ENCODE results near the gene SCMH1.
"Not testable (repeated sequence)": the region's sequence is repeated elsewhere in the genome, so short reads cannot be mapped to it uniquely, and the experiment has no call there.

Gene SCMH1

GRCh38 chr1:41255978-41256377 is 13.9 kb upstream of the SCMH1 start:
- no peak for DNase-seq (ENCODE audit: low read depth)
- no peak overlapping the region for H3K4me3 ChIP-seq (ENCODE audit: low read length)
- TF ChIP-seq CTCF (conservative IDR thresholded peaks at IDR 0.05; ENCODE audit: low read length), result no peak

- DNase-seq (ENCODE audit: low read depth); H3K4me3 ChIP-seq (ENCODE audit: low read length): not testable (repeated sequence)
Observed at GRCh38 chr1:41251120-41251519, 9.0 kb upstream of the SCMH1 start.

- H3K4me3 ChIP-seq (ENCODE audit: low read length), result no peak overlapping the region
- no peak for TF ChIP-seq CTCF (conservative IDR thresholded peaks at IDR 0.05; ENCODE audit: low read length)
- no peak for DNase-seq (ENCODE audit: low read depth)
Observed at GRCh38 chr1:41249319-41249718, 7.2 kb upstream of the SCMH1 start.

GRCh38 chr1:41246568-41246967 is 4.5 kb upstream of the SCMH1 start:
- no peak for DNase-seq (ENCODE audit: low read depth)
- no peak for TF ChIP-seq CTCF (conservative IDR thresholded peaks at IDR 0.05; ENCODE audit: low read length)
- H3K4me3 ChIP-seq (ENCODE audit: low read length), result no peak overlapping the region

GRCh38 chr1:41245659-41246058 is 3.6 kb upstream of the SCMH1 start:
- no peak for DNase-seq (ENCODE audit: low read depth)
- TF ChIP-seq CTCF (conservative IDR thresholded peaks at IDR 0.05; ENCODE audit: low read length), result no peak

GRCh38 chr1:41243079-41243385 is 926 bp upstream of the SCMH1 start:
- TF ChIP-seq CTCF (conservative IDR thresholded peaks at IDR 0.05; ENCODE audit: low read length), result no peak
- peak overlapping the region; percentile 66; the same call in 1 of the 2 replicates for H3K4me3 ChIP-seq (ENCODE audit: low read length)
- DNase-seq (ENCODE audit: low read depth), result no peak

More at GRCh38 chr1:41245659-41246058, 3.6 kb upstream of the SCMH1 start:
- H3K4me3 ChIP-seq (ENCODE audit: low read length), result no peak overlapping the region

GRCh38 chr1:41242342-41243078 is 404 bp upstream of the SCMH1 start:
- peak overlapping the region; percentile 66 for H3K4me3 ChIP-seq (ENCODE audit: low read length)
- TF ChIP-seq CTCF (conservative IDR thresholded peaks at IDR 0.05; ENCODE audit: low read length), result no peak
- DNase-seq (ENCODE audit: low read depth), result peak; percentile 11

All from AG10803 (cell line).